Naive thymus-derived CD8-positive, alpha-beta T cell (primary cell): ENCODE data around the gene LST1. TPM values are rescaled to one million over a fixed set of nuclear protein-coding genes. Genes with fewer than 3 reads are reported as not detected.

ENCODE experiments used
- ATAC-seq, 2 donors: fragments of 150-1000 bp; cut with Tn5 transposase in 1 of 2; sonication (Bioruptor Pico), chemical (Tn5 transposase) in 1 of 2; 1 replicate in 1 of 2; 2 replicates in 1 of 2; pipeline ENCODE4 v1.10.0; 2021; ENCODE audit warnings: mild to moderate bottlenecking in 2 of 2, moderate library complexity in 2 of 2
- POLR2A ChIA-PET: fragments of 350-600 bp; sonication (Branson Sonifier 250); formaldehyde crosslinking; loops from one replicate; lab custom pipeline; 2021; ENCODE audit warnings: antibody characterized with exemption; lab: Charles Lee
- DNase-seq, 10 donors: peaks; one replicate each; pipeline versions ENCODE4 v3.0.0 to v3.0.0-alpha.2; 2020 to 2022
- H3K27ac Mint-ChIP-seq, 10 donors: one replicate each; pipeline ENCODE4 v1.8.0; 2020 to 2022; ENCODE audit warnings: mild to moderate bottlenecking in 10 of 10, mixed read lengths in 10 of 10, moderate library complexity in 4 of 10, inconsistent platforms in 1 of 10
- H3K27me3 Mint-ChIP-seq, 5 donors: one replicate each; pipeline ENCODE4 v1.8.0; 2021 to 2022; ENCODE audit warnings: mixed read lengths in 5 of 5
- H3K36me3 Mint-ChIP-seq, 3 donors: one replicate each; pipeline ENCODE4 v1.8.0; 2020 to 2022; ENCODE audit warnings: mixed read lengths in 3 of 3, mild to moderate bottlenecking in 2 of 3, inconsistent platforms in 1 of 3
- H3K4me1 Mint-ChIP-seq, 4 donors: one replicate each; pipeline ENCODE4 v1.8.0; 2021 to 2022; ENCODE audit warnings: mixed read lengths in 4 of 4
- H3K4me3 Mint-ChIP-seq, 10 donors: one replicate each; pipeline ENCODE4 v1.8.0; 2020 to 2022; ENCODE audit warnings: mild to moderate bottlenecking in 10 of 10, mixed read lengths in 10 of 10, moderate library complexity in 6 of 10, inconsistent platforms in 1 of 10
- H3K9me3 Mint-ChIP-seq, 9 donors: one replicate each; pipeline ENCODE4 v1.8.0; 2020 to 2022; ENCODE audit warnings: mixed read lengths in 9 of 9, mild to moderate bottlenecking in 3 of 9, inconsistent platforms in 1 of 9, moderate library complexity in 1 of 9
- microRNA-seq: library from miRNA; unstranded; fragments of <30 nt; microRNA quantifications from one replicate; pipeline ENCODE4 v1.2.0, GENCODE V29; 2022; ENCODE audit warnings: borderline microRNAs expressed
- polyA plus RNA-seq, 3 donors: library from polyadenylated mRNA; unstranded; fragments of 300-500 nt; fragmentation: Illumina TruSeq; gene quantifications; one replicate each; pipeline ENCODE4 v1.2.3, GENCODE V29; 2021
- total RNA-seq, 8 experiments: library from RNA in 2 of 8; stranded (reverse) in 2 of 8; gene quantifications; one replicate each; pipeline ENCODE4 v1.2.3 and lab custom pipeline; 2021 to 2026

LST1 gene
- total and polyA plus RNA-seq, 5 experiments from 2014 or later: 13.4 to 19.1 (median 15.0) TPM

DNA sequence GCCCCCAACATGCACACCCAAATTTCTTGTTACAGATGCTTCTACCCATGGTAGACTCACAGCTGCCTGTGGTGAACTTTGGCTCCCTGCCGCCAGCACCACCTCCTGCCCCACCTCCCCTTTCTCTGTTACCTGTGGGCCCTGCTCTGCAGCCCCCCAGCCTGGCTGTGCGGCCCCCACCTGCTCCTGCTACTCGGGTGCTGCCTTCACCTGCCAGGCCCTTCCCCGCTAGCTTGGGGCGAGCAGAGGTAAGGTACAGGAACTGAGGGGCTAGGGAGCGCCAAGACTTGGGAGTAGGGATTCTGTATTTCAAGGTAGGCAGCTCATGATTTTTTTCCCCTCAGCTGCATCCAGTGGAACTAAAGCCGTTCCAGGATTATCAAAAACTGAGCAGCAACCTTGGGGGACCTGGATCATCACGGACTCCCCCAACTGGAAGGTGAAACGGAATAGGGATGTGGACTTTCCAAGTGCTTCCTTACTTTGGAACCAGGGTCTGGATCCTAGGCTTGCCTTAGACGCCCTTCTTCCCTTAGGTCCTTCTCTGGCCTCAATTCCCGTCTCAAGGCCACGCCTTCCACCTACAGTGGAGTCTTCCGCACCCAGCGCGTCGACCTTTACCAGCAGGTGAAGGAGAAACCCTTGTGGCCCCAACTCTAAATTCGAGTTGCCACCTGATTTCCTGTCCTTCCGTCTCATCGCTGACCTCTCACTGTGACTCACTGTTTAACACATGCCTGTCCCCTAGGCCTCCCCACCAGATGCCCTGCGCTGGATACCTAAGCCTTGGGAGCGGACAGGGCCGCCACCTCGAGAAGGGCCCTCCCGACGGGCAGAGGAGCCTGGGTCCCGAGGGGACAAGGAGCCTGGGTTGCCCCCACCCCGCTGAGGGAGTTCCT lies 50.9 kb downstream of the LST1 start:
- H3K4me1 Mint-ChIP-seq: peaks cover 0 to 15% (median 5%) of the 10 kb centered on the region in 4 donors
- peaks cover 0 to 90% (median 18%) of the 10 kb centered on the region in 3 donors for H3K36me3 Mint-ChIP-seq
- DNase-seq (no peak), ATAC-seq (no peak)
- H3K27ac Mint-ChIP-seq: peak overlapping the region in 4 of 10 donors; percentile 38 to 86 (median 54)
- H3K9me3 Mint-ChIP-seq: no peaks in the 10 kb centered on the region
- POLR2A ChIA-PET: interaction anchor here (0.8 to 2.3 kb wide), 4 partner anchors 9 to 24 kb away, joined by 3 to 21 read pairs (median 4); partner anchors contain the start of genes BAG6 and C6orf47
- no peaks in the 10 kb centered on the region for H3K27me3 Mint-ChIP-seq
- no peak overlapping the region for H3K4me3 Mint-ChIP-seq

Small RNA genes lying within 50 kb of the gene (microRNA-seq; reads per million reads assigned to microRNA genes)
- gene MIR6832: not detected

Other genes with a start within 250 kb of the LST1 start
Only the 30 nearest of the 35 such genes appear.
- gene MICA, start 182.7 kb upstream of the LST1 start, total RNA-seq: 10 to 100 TPM; 21.0 to 21.9 TPM
- gene MICA, start 182.7 kb upstream of the LST1 start, polyA plus RNA-seq: 1 to 10 TPM; 3.7 to 5.8 (median 5.5) TPM
- 10 to 100 TPM; 12.3 to 13.8 TPM for gene MICB, start 88.1 kb upstream of the LST1 start, total RNA-seq
- gene MICB, start 88.1 kb upstream of the LST1 start, polyA plus RNA-seq: 1 to 10 TPM; 3.3 to 4.7 (median 3.8) TPM
- gene MCCD1, start 57.3 kb upstream of the LST1 start, total RNA-seq: not detected
- gene MCCD1, start 57.3 kb upstream of the LST1 start, polyA plus RNA-seq: not detected
- 100 to 1,000 TPM; 679 to 768 TPM for gene DDX39B, start 44.3 kb upstream of the LST1 start, total RNA-seq
- gene DDX39B, start 44.3 kb upstream of the LST1 start, polyA plus RNA-seq: 100 to 1,000 TPM in 1 of 3 donors, 10 to 100 TPM in 2; 53.6 to 104 (median 96.0) TPM
- gene ATP6V1G2, start 39.7 kb upstream of the LST1 start, total RNA-seq: 1 to 10 TPM; 7.9 TPM
- gene ATP6V1G2, start 39.7 kb upstream of the LST1 start, polyA plus RNA-seq: under 1 TPM in 2 of 3 donors, not detected in 1; 0.55 to 0.56 TPM
- gene NFKBIL1, start 38.7 kb upstream of the LST1 start, total RNA-seq: 10 to 100 TPM; 14.1 to 15.2 TPM
- gene NFKBIL1, start 38.7 kb upstream of the LST1 start, polyA plus RNA-seq: 10 to 100 TPM in 1 of 3 donors, 1 to 10 TPM in 2; 8.4 to 10.0 (median 8.5) TPM
- gene LTA, start 14.0 kb upstream of the LST1 start, total RNA-seq: 10 to 100 TPM; 14.3 to 16.2 TPM
- gene LTA, start 14.0 kb upstream of the LST1 start, polyA plus RNA-seq: 10 to 100 TPM; 11.0 to 40.1 (median 29.9) TPM
- gene TNF, start 10.7 kb upstream of the LST1 start, total RNA-seq: 1 to 10 TPM; 2.1 to 2.3 TPM
- gene TNF, start 10.7 kb upstream of the LST1 start, polyA plus RNA-seq: under 1 TPM; 0.11 to 0.53 (median 0.37) TPM
- gene LTB, start 3.9 kb upstream of the LST1 start, total RNA-seq: 100 to 1,000 TPM; 450 to 469 TPM
- gene LTB, start 3.9 kb upstream of the LST1 start, polyA plus RNA-seq: 1,000 to 10,000 TPM in 2 of 3 donors, 100 to 1,000 TPM in 1; 707 to 1,760 (median 1,173) TPM
- gene NCR3, start 6.7 kb downstream of the LST1 start, total RNA-seq: 1 to 10 TPM; 8.5 to 8.8 TPM
- 10 to 100 TPM; 54.3 to 86.3 (median 76.0) TPM for gene NCR3, start 6.7 kb downstream of the LST1 start, polyA plus RNA-seq
- gene AIF1, start 29.0 kb downstream of the LST1 start, total RNA-seq: 10 to 100 TPM; 23.0 to 27.3 TPM
- gene AIF1, start 29.0 kb downstream of the LST1 start, polyA plus RNA-seq: 100 to 1,000 TPM; 145 to 242 (median 239) TPM
- gene PRRC2A, start 34.4 kb downstream of the LST1 start, total RNA-seq: 100 to 1,000 TPM; 227 to 230 TPM
- 1 to 10 TPM; 4.5 to 7.1 (median 5.0) TPM for gene PRRC2A, start 34.4 kb downstream of the LST1 start, polyA plus RNA-seq
- gene BAG6, start 66.4 kb downstream of the LST1 start, total RNA-seq: 100 to 1,000 TPM; 244 to 258 TPM
- 10 to 100 TPM; 17.7 to 21.5 (median 21.1) TPM for gene BAG6, start 66.4 kb downstream of the LST1 start, polyA plus RNA-seq
- gene APOM, start 69.6 kb downstream of the LST1 start, total RNA-seq: 1 to 10 TPM; 2.2 to 3.1 TPM
- gene APOM, start 69.6 kb downstream of the LST1 start, polyA plus RNA-seq: 1 to 10 TPM; 5.0 to 8.0 (median 5.5) TPM
- 10 to 100 TPM; 24.9 to 26.3 TPM for gene C6orf47, start 74.5 kb downstream of the LST1 start, total RNA-seq
- gene C6orf47, start 74.5 kb downstream of the LST1 start, polyA plus RNA-seq: 10 to 100 TPM; 17.0 to 36.7 (median 21.3) TPM
- gene GPANK1, start 78.7 kb downstream of the LST1 start, total RNA-seq: 10 to 100 TPM; 26.6 to 27.9 TPM
- gene GPANK1, start 78.7 kb downstream of the LST1 start, polyA plus RNA-seq: 10 to 100 TPM; 20.8 to 22.9 (median 21.2) TPM
- 100 to 1,000 TPM; 131 to 133 TPM for gene CSNK2B, start 79.8 kb downstream of the LST1 start, total RNA-seq
- gene CSNK2B, start 79.8 kb downstream of the LST1 start, polyA plus RNA-seq: 100 to 1,000 TPM; 214 to 230 (median 217) TPM
- gene LY6G5B, start 83.7 kb downstream of the LST1 start, total RNA-seq: 10 to 100 TPM; 44.1 to 48.8 TPM
- under 1 TPM in 1 of 3 donors, not detected in 2; 0.25 TPM for gene LY6G5B, start 83.7 kb downstream of the LST1 start, polyA plus RNA-seq
- 1 to 10 TPM; 4.4 to 5.5 TPM for gene LY6G5C, start 94.8 kb downstream of the LST1 start, total RNA-seq
- 1 to 10 TPM; 4.6 to 7.9 (median 7.6) TPM for gene LY6G5C, start 94.8 kb downstream of the LST1 start, polyA plus RNA-seq
- gene ABHD16A, start 117.0 kb downstream of the LST1 start, total RNA-seq: 10 to 100 TPM; 58.4 to 59.9 TPM
- 10 to 100 TPM; 26.9 to 35.5 (median 34.1) TPM for gene ABHD16A, start 117.0 kb downstream of the LST1 start, polyA plus RNA-seq
- gene LY6G6F, start 120.6 kb downstream of the LST1 start, total RNA-seq: not detected
- not detected for gene LY6G6F, start 120.6 kb downstream of the LST1 start, polyA plus RNA-seq
- not detected for gene LY6G6D, start 129.1 kb downstream of the LST1 start, total RNA-seq
- gene LY6G6D, start 129.1 kb downstream of the LST1 start, polyA plus RNA-seq: not detected
- gene LY6G6C, start 135.5 kb downstream of the LST1 start, total RNA-seq: not detected
- not detected for gene LY6G6C, start 135.5 kb downstream of the LST1 start, polyA plus RNA-seq
- gene MPIG6B, start 137.1 kb downstream of the LST1 start, total RNA-seq: 1 to 10 TPM; 1.4 to 1.9 TPM
- gene MPIG6B, start 137.1 kb downstream of the LST1 start, polyA plus RNA-seq: 1 to 10 TPM; 1.2 to 4.9 (median 1.3) TPM
- gene DDAH2, start 143.0 kb downstream of the LST1 start, total RNA-seq: 1 to 10 TPM; 3.1 to 5.1 TPM
- 10 to 100 TPM in 2 of 3 donors, 1 to 10 TPM in 1; 8.0 to 14.7 (median 10.3) TPM for gene DDAH2, start 143.0 kb downstream of the LST1 start, polyA plus RNA-seq
- 10 to 100 TPM; 23.7 to 27.1 TPM for gene CLIC1, start 150.3 kb downstream of the LST1 start, total RNA-seq
- 100 to 1,000 TPM in 2 of 3 donors, 10 to 100 TPM in 1; 95.1 to 345 (median 114) TPM for gene CLIC1, start 150.3 kb downstream of the LST1 start, polyA plus RNA-seq
- gene MSH5, start 153.7 kb downstream of the LST1 start, total RNA-seq: 1 to 10 TPM; 7.2 to 8.3 TPM
- 1 to 10 TPM in 2 of 3 donors, under 1 TPM in 1; 0.61 to 1.1 (median 1.1) TPM for gene MSH5, start 153.7 kb downstream of the LST1 start, polyA plus RNA-seq
- gene SAPCD1, start 176.4 kb downstream of the LST1 start, total RNA-seq: 1 to 10 TPM; 1.6 to 2.1 TPM
- not detected for gene SAPCD1, start 176.4 kb downstream of the LST1 start, polyA plus RNA-seq
- under 1 TPM; 0.47 to 0.52 TPM for gene VWA7, start 191.1 kb downstream of the LST1 start, total RNA-seq
- gene VWA7, start 191.1 kb downstream of the LST1 start, polyA plus RNA-seq: under 1 TPM in 1 of 3 donors, not detected in 2; 0.34 TPM
- 10 to 100 TPM; 37.6 to 40.3 TPM for gene VARS1, start 209.5 kb downstream of the LST1 start, total RNA-seq
- gene VARS1, start 209.5 kb downstream of the LST1 start, polyA plus RNA-seq: 10 to 100 TPM; 27.5 to 37.8 (median 30.3) TPM